Lower lobe of right lung (tissue), 2 donors: ENCODE measurements around the gene ABR. TPM values are rescaled to one million over a fixed set of nuclear protein-coding genes. Genes with fewer than 3 reads are reported as not detected.
"Not testable (repeated sequence)": the region's sequence is repeated elsewhere in the genome, so short reads cannot be mapped to it uniquely, and the experiment has no call there.

Experiments
- ATAC-seq, 2 donors: fragments of 200-7000 bp; cut with Tn5 transposase; one replicate each; pipeline ENCODE4 v1.9.1; 2020 to 2022; ENCODE audit warnings: mild to moderate bottlenecking in 2 of 2, moderate library complexity in 2 of 2
- DNase-seq: peaks from one replicate; pipeline ENCODE4 v3.0.0-alpha.2; 2020
- H3K27ac ChIP-seq: fragments of 200-600 bp; one replicate; pipeline ENCODE4 v1.8.0; 2022
- H3K27me3 ChIP-seq: fragments of 200-600 bp; one replicate; pipeline ENCODE4 v1.8.0; 2022; ENCODE audit warnings: low read depth
- H3K36me3 ChIP-seq: fragments of 200-600 bp; one replicate; pipeline ENCODE4 v1.8.0; 2022; ENCODE audit warnings: mild to moderate bottlenecking
- H3K4me1 ChIP-seq: fragments of 200-600 bp; one replicate; pipeline ENCODE4 v1.8.0; 2022
- H3K4me3 ChIP-seq: fragments of 200-600 bp; one replicate; pipeline ENCODE4 v1.8.0; 2022; ENCODE audit warnings: mild to moderate bottlenecking
- H3K9me3 ChIP-seq: fragments of 200-600 bp; one replicate; pipeline ENCODE4 v1.8.0; 2022
- intact Hi-C: fragments of 100-400 bp; cut with DNase I; formaldehyde crosslinking; loops from one replicate; pipeline ENCODE4 v1.11.0; 2022
- total RNA-seq: library from RNA; stranded (reverse); fragmentation: NEBNext Ultra II Directional; extraction: Animal tissue kit (Norgen Biotek cat#: 25700); gene quantifications from one replicate; pipeline ENCODE4 v1.2.1, GENCODE V29; 2021
- TF ChIP-seq, protein P1 (sequence below): fragments of 200-600 bp; IDR thresholded peaks from one replicate; pipeline ENCODE4 v1.8.0; 2022; ENCODE audit warnings: antibody characterized with exemption, mild to moderate bottlenecking
- donor health status: DM: no; HTN: yes; CAD: no; lungs with severe emphysema.

ABR gene
- total RNA-seq, 1 donor from 2014 or later, result 212 TPM

DNA sequence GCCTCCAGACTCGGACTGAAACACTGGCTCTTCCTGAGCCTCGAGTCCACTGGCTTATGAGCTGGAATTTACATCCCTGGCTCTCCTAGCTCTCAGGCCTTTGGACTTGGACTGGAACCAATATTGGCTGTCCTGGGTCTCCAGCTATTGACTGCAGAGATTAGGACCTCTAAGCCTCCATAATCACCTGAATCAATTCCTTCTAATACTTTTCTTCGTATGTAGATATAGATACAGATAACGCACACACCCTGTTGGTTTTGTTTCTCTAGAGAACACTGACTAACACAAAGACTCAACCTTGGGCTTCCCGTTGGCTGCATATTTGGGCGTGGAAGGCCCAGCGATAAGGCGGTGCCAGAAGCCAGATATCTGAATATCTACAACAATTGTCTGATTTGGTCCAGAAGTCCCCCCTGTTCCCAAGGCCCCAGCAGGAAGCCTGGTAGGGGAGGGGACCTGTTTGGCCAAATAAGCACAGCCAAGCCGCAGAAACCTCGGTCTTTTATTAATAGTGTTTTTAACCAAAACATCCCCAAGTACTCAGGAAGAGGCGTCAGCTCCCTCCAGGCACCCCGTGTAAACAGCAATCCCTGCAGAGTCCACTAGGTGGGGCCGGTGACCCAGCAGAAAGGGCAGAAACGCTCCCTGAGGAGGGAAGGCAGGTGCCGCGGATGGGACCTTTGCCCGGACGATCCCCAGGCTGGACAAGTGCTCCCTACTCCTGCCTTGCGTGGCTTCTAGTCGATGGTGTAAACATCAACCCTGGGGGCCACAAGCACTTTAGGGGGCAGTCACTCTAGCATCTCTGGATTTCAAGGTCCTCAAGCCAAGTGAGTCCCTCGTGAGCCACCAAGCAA, 57.0 kb downstream of the ABR start:
- Histone ChIP-seq H3K4me1 (peaks cover 23% of the 10 kb centered on the region), H3K27me3 (no peaks in the 10 kb centered on the region), H3K4me3 (peak overlapping the region; percentile 3), H3K9me3 (no peaks in the 10 kb centered on the region), H3K27ac (peak overlapping the region; percentile 53), H3K36me3 (no peaks in the 10 kb centered on the region)
- peak; percentile 88 to 93 for ATAC-seq
- peak; percentile 86 for DNase-seq
- intact Hi-C loops, result no loop called here
- TF ChIP-seq, protein P1, sequence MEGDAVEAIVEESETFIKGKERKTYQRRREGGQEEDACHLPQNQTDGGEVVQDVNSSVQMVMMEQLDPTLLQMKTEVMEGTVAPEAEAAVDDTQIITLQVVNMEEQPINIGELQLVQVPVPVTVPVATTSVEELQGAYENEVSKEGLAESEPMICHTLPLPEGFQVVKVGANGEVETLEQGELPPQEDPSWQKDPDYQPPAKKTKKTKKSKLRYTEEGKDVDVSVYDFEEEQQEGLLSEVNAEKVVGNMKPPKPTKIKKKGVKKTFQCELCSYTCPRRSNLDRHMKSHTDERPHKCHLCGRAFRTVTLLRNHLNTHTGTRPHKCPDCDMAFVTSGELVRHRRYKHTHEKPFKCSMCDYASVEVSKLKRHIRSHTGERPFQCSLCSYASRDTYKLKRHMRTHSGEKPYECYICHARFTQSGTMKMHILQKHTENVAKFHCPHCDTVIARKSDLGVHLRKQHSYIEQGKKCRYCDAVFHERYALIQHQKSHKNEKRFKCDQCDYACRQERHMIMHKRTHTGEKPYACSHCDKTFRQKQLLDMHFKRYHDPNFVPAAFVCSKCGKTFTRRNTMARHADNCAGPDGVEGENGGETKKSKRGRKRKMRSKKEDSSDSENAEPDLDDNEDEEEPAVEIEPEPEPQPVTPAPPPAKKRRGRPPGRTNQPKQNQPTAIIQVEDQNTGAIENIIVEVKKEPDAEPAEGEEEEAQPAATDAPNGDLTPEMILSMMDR, result peak; percentile 93

DNA sequence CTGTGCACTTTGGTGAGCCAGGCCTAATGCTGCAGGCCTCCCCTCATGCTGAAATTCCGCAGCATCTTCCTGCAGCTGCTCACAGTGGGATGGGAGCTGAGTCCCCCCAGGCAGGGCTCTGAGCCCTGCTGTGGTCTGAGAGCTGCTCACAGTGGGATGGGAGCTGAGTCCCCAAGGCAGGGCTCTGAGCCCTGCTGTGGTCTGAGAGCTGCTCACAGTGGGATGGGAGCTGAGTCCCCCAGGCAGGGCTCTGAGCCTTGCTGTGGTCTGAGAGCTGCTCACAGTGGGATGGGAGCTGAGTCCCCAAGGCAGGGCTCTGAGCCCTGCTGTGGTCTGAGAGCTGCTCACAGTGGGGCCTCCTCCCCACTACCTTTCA, 58.4 kb downstream of the ABR start:
- H3K4me3 ChIP-seq, H3K27me3 ChIP-seq, intact Hi-C loops, H3K36me3 ChIP-seq, ATAC-seq, H3K9me3 ChIP-seq, DNase-seq: not testable (repeated sequence)
- peak overlapping the region; percentile 15 for H3K27ac ChIP-seq
- peaks cover 23% of the 10 kb centered on the region for H3K4me1 ChIP-seq

DNA sequence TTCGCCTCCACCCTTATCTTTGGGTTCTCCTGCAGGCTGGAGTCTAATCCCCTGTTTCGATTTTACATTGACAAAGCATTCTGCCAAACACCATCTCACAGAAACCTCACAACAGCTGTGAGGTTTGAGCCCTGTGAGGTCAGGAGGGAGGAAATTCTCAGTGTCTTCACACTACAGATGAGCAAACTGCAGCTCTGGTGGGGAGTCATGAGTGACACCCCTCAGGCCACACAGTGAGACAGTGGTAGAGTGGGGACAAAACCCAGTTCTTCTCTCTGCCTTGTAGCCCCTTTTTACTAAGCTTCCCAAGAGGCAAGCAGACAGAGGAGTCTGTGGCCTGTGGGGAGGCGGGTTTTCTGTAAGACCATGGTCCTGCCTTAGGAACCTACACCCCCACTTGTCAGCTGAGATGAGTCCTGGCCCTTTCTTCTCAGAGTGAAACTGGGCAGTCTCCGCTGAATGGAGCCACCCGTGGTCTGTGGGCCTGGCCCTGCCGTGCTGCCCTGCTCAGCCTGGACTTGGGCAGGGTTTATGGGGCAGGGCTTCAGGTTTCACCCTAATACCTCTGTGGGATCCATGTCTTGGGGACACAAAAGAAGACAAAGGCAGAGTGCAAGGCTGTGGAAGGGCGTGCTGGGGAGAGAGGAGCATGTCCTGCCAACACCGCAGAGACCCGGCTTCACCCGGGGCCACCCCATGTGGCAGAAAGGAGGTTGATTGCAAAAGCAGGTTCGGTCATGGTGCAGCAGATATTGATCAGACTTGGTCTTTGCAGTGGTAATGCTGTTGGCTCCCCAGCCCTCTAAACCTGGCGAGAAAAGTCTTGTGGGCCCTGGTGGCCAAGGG, 59.0 kb downstream of the ABR start:
- Histone ChIP-seq H3K27me3 (no peaks in the 10 kb centered on the region), H3K4me1 (peaks cover 26% of the 10 kb centered on the region), H3K27ac (peak overlapping the region; percentile 15), H3K36me3 (no peaks in the 10 kb centered on the region), H3K9me3 (no peaks in the 10 kb centered on the region), H3K4me3 (no peak overlapping the region)
- no peak for DNase-seq
- no peak for ATAC-seq
- TF ChIP-seq, protein P1, result no peak
- intact Hi-C loops, result no loop called here

DNA sequence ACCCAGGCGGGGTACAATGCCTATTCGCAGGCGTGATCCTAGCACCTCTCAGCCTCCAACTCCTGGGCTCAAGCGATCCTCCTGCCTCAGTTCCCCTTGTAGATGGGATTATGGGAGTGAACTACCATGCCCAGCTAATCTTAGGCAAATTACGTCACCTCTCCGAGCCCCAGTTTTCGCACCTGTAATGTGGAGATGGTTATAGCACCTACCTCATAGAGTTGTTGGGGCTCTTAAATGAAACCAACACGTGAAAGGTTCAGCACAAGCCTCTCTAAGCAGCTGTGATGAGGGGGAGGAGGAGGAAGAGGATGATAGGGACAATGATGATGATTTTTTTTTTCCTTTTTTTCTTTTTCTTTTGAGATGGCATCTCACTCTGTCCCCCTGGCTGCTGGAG, 59.9 kb downstream of the ABR start:
- H3K27ac ChIP-seq, result no peak overlapping the region
- H3K9me3 ChIP-seq, result no peaks in the 10 kb centered on the region
- intact Hi-C loops, result no loop called here
- DNase-seq (no peak), ATAC-seq (no peak)
- H3K27me3 ChIP-seq, result no peaks in the 10 kb centered on the region
- no peaks in the 10 kb centered on the region for H3K36me3 ChIP-seq
- H3K4me1 ChIP-seq, result peaks cover 35% of the 10 kb centered on the region
- TF ChIP-seq, protein P1, result no peak
- H3K4me3 ChIP-seq, result no peak overlapping the region

DNA sequence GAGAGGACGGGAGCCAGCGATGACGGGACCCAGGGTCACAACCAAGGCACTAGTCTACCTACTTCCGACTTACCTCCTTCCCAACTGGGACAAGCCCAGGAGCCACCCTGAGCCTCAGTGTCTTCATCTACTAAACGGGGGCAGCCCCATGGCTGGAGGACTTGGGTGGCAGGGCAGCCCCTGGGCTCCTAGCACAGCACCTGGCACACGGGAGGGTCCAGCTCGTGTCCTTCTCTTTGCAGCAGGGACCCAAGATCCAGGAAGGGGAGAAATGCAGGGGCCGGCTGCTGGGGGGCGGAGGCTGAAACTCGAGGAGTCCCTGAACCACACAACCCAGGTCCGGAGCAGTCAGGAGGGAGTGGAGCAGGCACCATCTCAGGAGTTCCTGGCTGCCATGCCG, 63.2 kb downstream of the ABR start:
- H3K9me3 ChIP-seq, result no peaks in the 10 kb centered on the region
- ATAC-seq, result no peak
- no peak overlapping the region for H3K27ac ChIP-seq
- H3K27me3 ChIP-seq, result no peaks in the 10 kb centered on the region
- peaks cover 28% of the 10 kb centered on the region for H3K4me1 ChIP-seq
- DNase-seq, result no peak
- no peak overlapping the region for H3K4me3 ChIP-seq
- intact Hi-C loops, result no loop called here
- TF ChIP-seq, protein P1, result no peak
- no peaks in the 10 kb centered on the region for H3K36me3 ChIP-seq
